Activated T-helper 2 cell treated with anti-CD3 and anti-CD28 coated beads, Interferon-gamma antibody, Interleukin-2, Interleukin-4, amounts not matched to agents 10 μg/mL and 5 μg/mL and 100 μg/mL, durations not matched to agents 14 hours and 24 hours and 36 hours (primary cell): Measurements from ENCODE around the gene STAB2. TPM values are rescaled to one million over a fixed set of nuclear protein-coding genes. Genes with fewer than 3 reads are reported as not detected.

Source experiments
- DNase-seq: peaks from one replicate; pipeline ENCODE4 v3.0.0; 2021; ENCODE audit warnings: low spot score
- H3K27ac Mint-ChIP-seq: one replicate; pipeline ENCODE4 v1.8.0; 2021; ENCODE audit warnings: mixed read lengths
- H3K27me3 Mint-ChIP-seq: one replicate; pipeline ENCODE4 v1.8.0; 2021; ENCODE audit warnings: low read depth, mixed read lengths
- H3K36me3 Mint-ChIP-seq: one replicate; pipeline ENCODE4 v1.8.0; 2021; ENCODE audit warnings: low read depth, mixed read lengths
- H3K4me1 Mint-ChIP-seq: one replicate; pipeline ENCODE4 v1.8.0; 2021; ENCODE audit warnings: low read depth, mixed read lengths
- H3K4me3 Mint-ChIP-seq: one replicate; pipeline ENCODE4 v1.8.0; 2021; ENCODE audit warnings: low read depth, mild to moderate bottlenecking, moderate library complexity, mixed read lengths
- H3K9me3 Mint-ChIP-seq: one replicate; pipeline ENCODE4 v1.8.0; 2021; ENCODE audit warnings: mixed read lengths
- intact Hi-C: fragments of 100-400 bp; cut with micrococcal nuclease; formaldehyde crosslinking; loops from one replicate; pipeline ENCODE4 v1.15.1; 2023
- total RNA-seq: library from RNA; stranded (reverse); gene quantifications from 2 replicates; pipeline ENCODE4 v1.2.3, GENCODE V29; 2022

The STAB2 gene
- total RNA-seq, 1 donor from 2014 or later = not detected

DNA sequence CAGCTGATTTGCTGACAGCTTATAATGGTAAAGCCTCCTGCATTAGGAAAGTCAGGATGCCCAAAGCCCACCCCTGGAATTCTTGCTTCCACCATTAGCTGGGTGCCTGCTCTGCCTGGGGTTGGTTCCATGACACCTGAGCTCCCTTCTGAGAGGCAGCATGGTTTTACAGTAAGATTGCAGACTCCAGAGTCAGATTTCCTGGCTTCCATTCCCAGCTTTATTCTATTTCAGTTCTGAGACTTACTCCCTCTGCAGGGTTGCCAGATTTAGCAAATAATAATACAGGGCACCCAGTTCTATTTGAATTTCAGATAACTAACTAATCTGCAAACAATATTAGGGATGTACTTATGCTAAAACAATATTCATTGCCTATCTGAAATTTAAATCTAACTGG, 12.2 kb downstream of the STAB2 start:
- Mint-ChIP-seq H3K9me3 (no peaks in the 10 kb centered on the region), H3K4me1 (no peaks in the 10 kb centered on the region), H3K4me3 (no peak overlapping the region), H3K27ac (no peak overlapping the region), H3K36me3 (no peaks in the 10 kb centered on the region), H3K27me3 (peaks cover 3% of the 10 kb centered on the region)
- intact Hi-C loops = no loop called here
- no peak for DNase-seq

DNA sequence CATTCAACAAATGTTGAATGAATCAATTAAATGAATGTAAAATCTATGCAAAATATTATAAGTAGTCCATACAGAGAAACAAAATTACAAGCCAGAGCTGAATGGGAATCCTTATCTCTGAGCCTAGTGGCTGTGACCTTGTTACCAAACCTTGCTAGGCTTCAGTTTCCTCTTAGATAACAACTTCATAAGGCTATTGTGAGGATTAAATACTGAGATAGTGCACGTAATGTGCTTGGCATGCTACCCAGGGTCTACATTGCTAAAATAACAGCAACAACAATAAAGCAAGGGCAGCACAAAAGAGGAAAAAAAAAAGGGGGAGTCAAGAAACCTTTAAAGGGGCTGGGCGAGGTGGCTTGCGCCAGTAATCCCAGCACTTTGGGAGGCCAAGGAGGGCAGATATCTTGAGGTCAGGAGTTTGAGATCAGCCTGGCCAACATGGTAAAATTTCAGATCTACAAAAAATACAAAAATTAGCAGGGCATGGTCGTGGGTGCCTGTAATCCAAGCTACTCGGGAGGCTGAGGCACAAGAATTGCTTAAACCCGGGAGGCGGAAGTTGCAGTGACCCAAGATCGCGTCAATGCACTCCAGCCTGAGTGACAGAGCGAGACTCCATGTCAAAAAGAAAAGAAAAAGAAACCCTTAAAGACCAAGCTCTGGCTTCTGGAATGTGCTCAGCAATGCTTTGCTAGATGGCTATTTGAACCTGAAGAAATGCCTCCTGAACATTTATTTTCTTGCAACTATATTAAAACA, 14.1 kb downstream of the STAB2 start:
- no peaks in the 10 kb centered on the region for H3K4me1 Mint-ChIP-seq
- H3K9me3 Mint-ChIP-seq = no peaks in the 10 kb centered on the region
- peaks cover 2% of the 10 kb centered on the region for H3K27me3 Mint-ChIP-seq
- no peak overlapping the region for H3K4me3 Mint-ChIP-seq
- no peak for DNase-seq
- intact Hi-C loops = no loop called here
- no peak overlapping the region for H3K27ac Mint-ChIP-seq
- no peaks in the 10 kb centered on the region for H3K36me3 Mint-ChIP-seq

DNA sequence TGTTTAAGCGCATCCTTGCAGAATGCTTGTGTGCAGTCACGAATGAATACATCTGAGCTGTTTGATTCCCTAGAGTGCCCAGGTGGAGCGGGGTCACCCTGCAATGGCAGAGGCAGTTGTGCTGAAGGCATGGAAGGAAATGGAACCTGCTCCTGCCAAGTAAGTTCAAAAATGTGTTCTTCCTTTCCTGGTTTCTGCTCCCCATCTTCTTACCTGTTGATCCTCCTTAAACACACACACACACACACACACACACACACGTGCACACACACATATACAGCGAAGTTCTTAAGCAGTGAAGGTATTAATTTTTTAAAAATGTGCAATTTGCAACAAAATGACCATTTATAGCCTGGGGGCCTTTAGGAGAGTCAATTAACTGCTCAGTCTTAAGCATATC, 33.3 kb downstream of the STAB2 start:
- H3K36me3 Mint-ChIP-seq = no peaks in the 10 kb centered on the region
- no peaks in the 10 kb centered on the region for H3K9me3 Mint-ChIP-seq
- H3K27ac Mint-ChIP-seq = no peak overlapping the region
- no peaks in the 10 kb centered on the region for H3K4me1 Mint-ChIP-seq
- H3K27me3 Mint-ChIP-seq = no peaks in the 10 kb centered on the region
- no peak overlapping the region for H3K4me3 Mint-ChIP-seq
- intact Hi-C loops = no loop called here
- no peak for DNase-seq

DNA sequence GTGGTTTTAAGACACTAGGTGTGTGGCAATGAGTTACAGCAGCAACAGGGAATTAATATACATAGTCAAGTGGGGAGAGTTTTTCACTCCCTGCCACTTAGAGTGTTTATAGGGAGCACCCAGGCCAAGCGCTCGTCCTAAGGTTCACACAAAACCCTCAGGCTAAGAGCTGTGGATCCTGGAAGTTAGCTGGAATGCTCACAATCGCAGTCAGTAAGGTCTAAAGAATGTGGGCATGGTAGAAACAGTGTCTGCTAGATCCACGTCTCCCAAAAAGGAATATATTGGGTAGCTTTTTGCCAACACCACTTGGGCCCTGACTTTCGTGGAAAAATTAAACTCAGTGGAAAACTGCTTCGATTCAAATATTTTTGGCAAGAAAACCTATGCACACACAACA, 36.6 kb downstream of the STAB2 start:
- no peaks in the 10 kb centered on the region for H3K36me3 Mint-ChIP-seq
- no peaks in the 10 kb centered on the region for H3K4me1 Mint-ChIP-seq
- no peaks in the 10 kb centered on the region for H3K9me3 Mint-ChIP-seq
- no peak overlapping the region for H3K4me3 Mint-ChIP-seq
- H3K27ac Mint-ChIP-seq = no peak overlapping the region
- no peak for DNase-seq
- intact Hi-C loops = no loop called here
- H3K27me3 Mint-ChIP-seq = no peaks in the 10 kb centered on the region

DNA sequence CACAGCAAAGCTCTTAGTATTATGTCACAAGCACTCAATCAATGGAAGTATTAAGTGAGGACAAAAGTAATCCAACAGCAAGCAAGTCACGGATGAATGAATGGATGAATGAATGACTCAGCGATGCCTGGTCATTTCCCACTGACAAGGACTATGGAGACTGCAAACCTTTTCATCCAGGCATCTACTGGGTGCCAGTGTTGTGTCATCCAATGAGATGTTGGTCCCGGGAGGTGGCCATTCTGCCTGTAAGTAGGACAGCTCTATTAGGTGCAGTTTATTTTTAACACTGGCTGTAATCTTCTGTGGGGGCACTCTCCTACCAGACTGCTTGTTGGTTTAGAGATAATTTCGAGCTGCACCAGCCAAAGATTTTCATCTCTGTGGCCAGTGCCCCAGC, 39.4 kb downstream of the STAB2 start:
- Mint-ChIP-seq H3K9me3 (no peaks in the 10 kb centered on the region), H3K36me3 (no peaks in the 10 kb centered on the region), H3K27ac (no peak overlapping the region), H3K27me3 (no peaks in the 10 kb centered on the region), H3K4me1 (no peaks in the 10 kb centered on the region), H3K4me3 (no peak overlapping the region)
- DNase-seq = no peak
- intact Hi-C loops = no loop called here

DNA sequence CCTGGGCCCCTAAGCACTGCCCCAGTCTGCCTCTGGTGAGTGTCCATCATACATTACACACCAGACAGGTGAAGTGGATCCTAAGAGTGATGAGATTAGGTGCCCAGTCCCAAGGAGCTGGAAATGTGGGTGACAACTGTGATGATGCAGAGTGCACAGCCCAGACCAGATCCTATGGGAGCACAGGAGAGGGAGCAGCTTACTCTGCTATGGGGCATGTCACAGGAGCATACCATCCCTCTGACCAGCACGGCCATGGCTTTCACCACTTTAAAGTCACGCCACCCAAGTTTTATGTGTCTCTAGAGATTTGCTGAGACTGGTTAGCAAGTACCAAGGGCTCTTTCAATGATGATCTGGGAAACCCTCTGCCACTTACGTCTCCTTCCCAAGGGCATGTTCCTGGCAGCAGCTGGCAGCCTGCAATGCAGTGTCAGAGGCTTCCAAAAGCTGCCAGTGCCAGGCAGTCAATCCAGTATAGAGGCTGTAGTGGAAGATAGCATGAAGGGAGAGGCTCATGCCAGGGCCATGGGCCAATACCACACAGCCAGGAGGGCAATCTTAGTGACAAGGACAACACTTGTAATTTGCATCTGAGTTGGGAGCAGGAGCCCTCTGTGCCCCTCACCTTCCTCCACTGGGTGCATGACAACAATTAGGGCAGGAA, 40.2 kb downstream of the STAB2 start:
- Mint-ChIP-seq H3K27me3 (no peaks in the 10 kb centered on the region), H3K36me3 (no peaks in the 10 kb centered on the region), H3K4me3 (no peak overlapping the region), H3K4me1 (no peaks in the 10 kb centered on the region), H3K27ac (no peak overlapping the region), H3K9me3 (no peaks in the 10 kb centered on the region)
- DNase-seq = no peak
- intact Hi-C loops = no loop called here

DNA sequence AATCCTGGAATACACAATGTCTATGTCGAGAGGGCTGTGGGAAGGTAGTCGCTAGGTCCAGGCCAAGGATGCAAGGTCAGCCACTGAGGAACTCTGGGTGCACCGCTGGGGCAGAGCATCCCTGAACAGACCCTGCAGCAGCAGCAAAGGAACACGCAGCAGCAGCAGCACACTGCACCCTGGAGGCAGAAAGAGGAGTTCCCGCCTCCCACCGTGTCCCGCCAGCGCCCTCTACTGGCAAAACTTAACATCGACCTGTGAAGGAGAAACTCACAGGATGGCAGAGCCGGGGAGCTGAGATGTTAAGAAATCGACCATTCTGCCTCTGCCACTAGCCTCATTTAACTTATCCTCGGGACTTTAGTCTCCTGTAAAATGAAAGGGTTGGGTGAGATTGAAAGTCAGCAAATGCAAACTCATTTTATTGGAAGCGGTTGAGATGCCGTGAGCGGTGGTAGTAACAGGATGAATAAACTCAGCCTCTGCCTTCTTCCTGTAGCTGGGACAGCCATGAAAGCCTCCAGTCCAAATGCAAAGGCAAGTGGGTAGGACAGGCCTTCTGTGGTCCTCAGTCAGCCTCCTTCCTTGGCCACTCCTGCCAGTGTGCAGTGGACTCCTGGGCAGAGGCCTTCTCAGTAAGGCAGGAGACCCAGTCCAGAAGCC, 45.6 kb downstream of the STAB2 start:
- Mint-ChIP-seq H3K4me3 (no peak overlapping the region), H3K27me3 (peaks cover 3% of the 10 kb centered on the region), H3K9me3 (no peaks in the 10 kb centered on the region), H3K36me3 (no peaks in the 10 kb centered on the region), H3K4me1 (no peaks in the 10 kb centered on the region), H3K27ac (no peak overlapping the region)
- DNase-seq = peak; percentile 65
- intact Hi-C loops = loop anchor here (1.0 kb wide), 1 partner anchor 57 kb away; no protein-coding TSS in a partner anchor

DNA sequence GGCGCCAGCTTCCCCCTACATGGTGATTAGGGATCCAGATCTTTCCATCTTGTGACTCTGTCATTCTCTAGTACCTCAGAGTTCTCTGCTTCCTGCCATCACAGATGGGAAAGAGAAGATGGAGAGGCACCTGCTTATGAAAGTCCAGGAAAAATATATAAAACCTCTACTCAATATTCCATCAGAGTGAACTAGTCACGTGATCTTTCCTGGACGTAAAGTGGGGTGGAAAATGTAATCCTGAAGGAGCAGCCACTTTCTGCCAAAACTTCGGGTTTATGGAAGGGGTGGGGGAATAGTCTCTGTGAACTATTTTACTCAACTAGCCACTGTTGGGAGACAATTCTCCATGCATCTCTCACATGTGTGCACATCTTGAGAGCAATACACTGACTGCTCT, 47.7 kb downstream of the STAB2 start:
- Mint-ChIP-seq H3K27ac (no peak overlapping the region), H3K4me3 (no peak overlapping the region), H3K4me1 (no peaks in the 10 kb centered on the region), H3K9me3 (no peaks in the 10 kb centered on the region), H3K36me3 (no peaks in the 10 kb centered on the region), H3K27me3 (peaks cover 3% of the 10 kb centered on the region)
- DNase-seq = no peak
- intact Hi-C loops = no loop called here

DNA sequence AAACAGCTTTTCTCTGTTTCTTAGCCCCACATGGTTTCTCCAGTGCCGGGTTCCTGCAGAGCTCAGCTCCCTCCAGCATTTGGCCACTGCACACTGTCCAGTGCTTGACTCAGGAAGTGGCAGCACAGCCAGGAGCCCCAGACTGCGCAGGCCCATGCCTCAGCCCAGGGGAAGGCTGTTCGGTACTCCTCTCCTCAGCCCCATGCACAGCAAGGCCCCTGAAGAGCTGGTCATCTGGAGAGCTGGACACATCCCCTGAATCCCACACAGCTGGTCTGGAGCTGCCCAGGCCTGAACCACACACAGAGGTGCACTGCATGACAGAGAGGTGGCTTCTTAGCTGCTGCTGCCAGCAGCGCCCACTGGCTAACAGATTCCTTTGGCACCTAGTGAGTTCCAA, 48.3 kb downstream of the STAB2 start:
- no peak overlapping the region for H3K27ac Mint-ChIP-seq
- intact Hi-C loops = no loop called here

DNA sequence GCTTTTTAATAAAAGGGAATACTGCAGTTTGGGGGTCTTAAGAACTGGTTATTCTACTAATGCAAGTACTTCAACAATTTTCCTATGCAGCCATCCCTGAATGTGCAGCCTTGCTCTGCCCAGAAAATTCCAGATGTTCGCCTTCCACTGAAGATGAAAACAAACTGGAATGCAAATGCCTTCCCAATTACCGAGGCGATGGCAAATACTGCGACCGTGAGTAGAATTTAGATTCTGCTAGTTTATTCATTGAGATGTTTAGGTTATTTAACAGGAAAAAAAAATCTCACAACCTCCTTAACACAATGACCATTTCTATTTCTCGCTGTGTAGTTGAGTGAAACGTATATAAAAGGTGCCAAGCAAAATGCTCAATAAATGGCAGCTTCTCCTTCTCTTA, 49.9 kb downstream of the STAB2 start:
- DNase-seq = no peak
- no peaks in the 10 kb centered on the region for H3K36me3 Mint-ChIP-seq
- intact Hi-C loops = no loop called here
- H3K27ac Mint-ChIP-seq = no peak overlapping the region
- H3K27me3 Mint-ChIP-seq = peaks cover 3% of the 10 kb centered on the region
- H3K4me1 Mint-ChIP-seq = no peaks in the 10 kb centered on the region
- H3K9me3 Mint-ChIP-seq = no peaks in the 10 kb centered on the region
- H3K4me3 Mint-ChIP-seq = no peak overlapping the region

More for the DNA sequence above, 48.3 kb downstream of the STAB2 start:
- H3K4me1 Mint-ChIP-seq = no peaks in the 10 kb centered on the region
- no peaks in the 10 kb centered on the region for H3K36me3 Mint-ChIP-seq
- no peak overlapping the region for H3K4me3 Mint-ChIP-seq
- H3K9me3 Mint-ChIP-seq = no peaks in the 10 kb centered on the region
- DNase-seq = no peak
- H3K27me3 Mint-ChIP-seq = peaks cover 3% of the 10 kb centered on the region

DNA sequence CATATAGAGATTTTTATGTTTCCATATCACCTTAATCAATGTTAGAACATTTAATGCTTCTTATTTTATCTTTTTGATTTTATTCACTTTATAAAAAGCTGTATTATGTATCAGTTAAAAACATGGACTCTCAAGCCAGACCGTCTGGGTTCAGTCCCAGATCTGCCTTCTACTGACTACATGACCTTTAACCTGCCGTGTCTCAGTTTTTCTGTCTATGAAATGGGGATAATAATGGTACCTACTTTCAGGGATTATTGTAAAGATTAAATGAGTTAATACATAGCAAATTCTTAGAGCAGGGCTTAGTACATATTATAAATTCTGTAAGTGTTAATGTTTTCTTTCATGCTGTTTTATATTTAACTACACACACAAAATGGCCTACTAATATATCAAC, 50.4 kb downstream of the STAB2 start:
- H3K4me3 Mint-ChIP-seq = no peak overlapping the region
- H3K27me3 Mint-ChIP-seq = peaks cover 3% of the 10 kb centered on the region
- H3K9me3 Mint-ChIP-seq = no peaks in the 10 kb centered on the region
- no peak overlapping the region for H3K27ac Mint-ChIP-seq
- intact Hi-C loops = no loop called here
- no peaks in the 10 kb centered on the region for H3K36me3 Mint-ChIP-seq
- no peak for DNase-seq
- H3K4me1 Mint-ChIP-seq = no peaks in the 10 kb centered on the region

DNA sequence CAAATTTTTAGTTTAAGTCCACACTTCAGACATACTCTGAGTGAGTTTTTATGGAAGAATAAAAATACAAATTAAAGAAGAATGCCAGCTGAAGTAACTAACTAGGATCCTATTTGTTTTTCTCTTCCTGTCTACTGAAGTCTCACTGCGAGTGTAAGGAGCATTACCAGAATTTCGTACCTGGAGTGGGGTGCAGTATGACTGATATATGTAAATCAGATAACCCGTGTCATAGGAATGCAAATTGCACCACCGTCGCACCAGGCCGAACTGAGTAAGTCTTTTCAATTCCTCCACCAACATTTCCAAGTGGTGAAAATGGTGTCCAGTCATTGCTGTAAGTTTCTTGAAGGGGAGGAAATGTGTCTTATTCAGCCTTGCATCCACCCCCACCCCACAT, 52.9 kb downstream of the STAB2 start:
- no peaks in the 10 kb centered on the region for H3K36me3 Mint-ChIP-seq
- no peaks in the 10 kb centered on the region for H3K9me3 Mint-ChIP-seq
- no peak overlapping the region for H3K4me3 Mint-ChIP-seq
- H3K27me3 Mint-ChIP-seq = no peaks in the 10 kb centered on the region
- H3K27ac Mint-ChIP-seq = no peak overlapping the region
- no peak for DNase-seq
- intact Hi-C loops = no loop called here
- no peaks in the 10 kb centered on the region for H3K4me1 Mint-ChIP-seq

DNA sequence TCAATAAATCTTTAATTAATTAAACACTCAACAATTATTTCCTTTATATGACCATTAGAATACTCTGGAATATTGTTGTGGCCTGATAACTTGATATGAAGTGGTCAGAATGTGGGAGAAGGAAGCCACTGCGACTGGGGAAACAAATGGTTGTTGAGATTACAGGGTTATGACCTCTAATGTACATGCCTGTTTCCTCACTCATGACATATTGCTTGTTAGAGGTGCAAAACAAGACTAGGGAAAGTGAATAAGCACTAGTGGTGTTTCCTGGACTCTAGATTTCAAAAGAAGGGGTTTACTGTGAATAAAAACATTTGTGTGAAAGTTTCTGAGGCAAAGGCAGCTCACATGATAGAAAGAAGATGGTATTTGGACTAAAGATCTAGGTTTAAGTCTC, 53.3 kb downstream of the STAB2 start:
- Mint-ChIP-seq H3K27ac (no peak overlapping the region), H3K36me3 (no peaks in the 10 kb centered on the region), H3K9me3 (no peaks in the 10 kb centered on the region), H3K27me3 (no peaks in the 10 kb centered on the region), H3K4me3 (no peak overlapping the region), H3K4me1 (no peaks in the 10 kb centered on the region)
- intact Hi-C loops = no loop called here
- no peak for DNase-seq
